ENCODE data around the gene EEIG2. TPM values are rescaled to one million over a fixed set of nuclear protein-coding genes. Genes with fewer than 3 reads are reported as not detected.
A peak's percentile ranks its signal among the peaks of the same experiment; 100 is the strongest.
"Not testable (repeated sequence)": the region's sequence is repeated elsewhere in the genome, so short reads cannot be mapped to it uniquely, and the experiment has no call there.

Gene EEIG2
- total and polyA plus RNA-seq, 12 donors = 1.8 to 13.8 (median 7.3) TPM

- no peaks in the 10 kb centered on the region for H3K36me3 ChIP-seq (replicated peaks in 1 of 2)
- H3K4me3 ChIP-seq = no peak overlapping the region
- DNase-seq = no peak
- no peaks in the 10 kb centered on the region for H3K4me1 ChIP-seq (replicated peaks in 1 of 2)
- TF ChIP-seq CTCF (IDR thresholded peaks at IDR 0.05) (no peak), POLR2A (IDR thresholded peaks at IDR 0.05) (no peak)
- H3K9me3 ChIP-seq (replicated peaks in 1 of 3) = no peaks in the 10 kb centered on the region
- intact Hi-C loops (cut with DNase I) = no loop called here
- peaks cover 3% of the 10 kb centered on the region for H3K27me3 ChIP-seq
- WGBS, 4 donors = 18 to 58% (median 26%) methylated on average over 1 of the region's 1 CpG
- H3K27ac ChIP-seq = no peak overlapping the region
These were observed 21.9 kb upstream of the EEIG2 start for GRCh38 chr1:108537976-108538375.

- DNase-seq = no peak
- H3K27ac ChIP-seq = no peak overlapping the region
- no peak for TF ChIP-seq CTCF (IDR thresholded peaks at IDR 0.05)
- no peak for TF ChIP-seq POLR2A (IDR thresholded peaks at IDR 0.05)
These were observed 18.9 kb upstream of the EEIG2 start for GRCh38 chr1:108540977-108541376.

GRCh38 chr1:108541861-108542260, 18.0 kb upstream of the EEIG2 start:
- WGBS, 4 donors = 54 to 67% (median 58%) methylated on average over 2 of the region's 2 CpGs
- H3K27ac ChIP-seq = no peak overlapping the region
- H3K4me3 ChIP-seq = no peak overlapping the region
- H3K36me3 ChIP-seq (replicated peaks in 1 of 2) = no peaks in the 10 kb centered on the region
- no peaks in the 10 kb centered on the region for H3K4me1 ChIP-seq (replicated peaks in 1 of 2)
- intact Hi-C loops (cut with DNase I) = no loop called here
- no peak for TF ChIP-seq CTCF (IDR thresholded peaks at IDR 0.05)
- TF ChIP-seq POLR2A (IDR thresholded peaks at IDR 0.05) = no peak
- no peak for DNase-seq
- H3K27me3 ChIP-seq = peaks cover 3% of the 10 kb centered on the region
- no peaks in the 10 kb centered on the region for H3K9me3 ChIP-seq (replicated peaks in 1 of 3)

More at GRCh38 chr1:108540977-108541376, 18.9 kb upstream of the EEIG2 start:
- Histone ChIP-seq H3K36me3 (replicated peaks in 1 of 2) (no peaks in the 10 kb centered on the region), H3K4me3 (no peak overlapping the region), H3K4me1 (replicated peaks in 1 of 2) (no peaks in the 10 kb centered on the region), H3K27me3 (peaks cover 3% of the 10 kb centered on the region), H3K9me3 (replicated peaks in 1 of 3) (no peaks in the 10 kb centered on the region)
- 90 to 95% (median 92%) methylated on average over 1 of the region's 1 CpG for WGBS, 4 donors
- intact Hi-C loops (cut with DNase I) = no loop called here

- DNase-seq; H3K4me1 ChIP-seq (replicated peaks in 1 of 2); H3K27me3 ChIP-seq; intact Hi-C loops (cut with DNase I); H3K36me3 ChIP-seq (replicated peaks in 1 of 2); H3K4me3 ChIP-seq; H3K27ac ChIP-seq; H3K9me3 ChIP-seq (replicated peaks in 1 of 3): not testable (repeated sequence)
- WGBS, 4 donors = 93 to 94% (median 93%) methylated on average over 4 of the region's 4 CpGs
These were observed 12.4 kb upstream of the EEIG2 start for GRCh38 chr1:108547493-108547892.

- Histone ChIP-seq H3K4me3 (no peak overlapping the region), H3K4me1 (replicated peaks in 1 of 2) (no peaks in the 10 kb centered on the region), H3K9me3 (replicated peaks in 1 of 3) (no peaks in the 10 kb centered on the region), H3K27ac (peak overlapping the region in 1 of 5 donors; percentile 42), H3K27me3 (no peaks in the 10 kb centered on the region), H3K36me3 (replicated peaks in 1 of 2) (no peaks in the 10 kb centered on the region)
- TF ChIP-seq CTCF (IDR thresholded peaks at IDR 0.05) (no peak), POLR2A (IDR thresholded peaks at IDR 0.05) (no peak)
- no peak for DNase-seq
- WGBS, 4 donors = 74 to 85% (median 82%) methylated on average over 2 of the region's 2 CpGs
- intact Hi-C loops (cut with DNase I) = no loop called here
These were observed 8.6 kb upstream of the EEIG2 start for GRCh38 chr1:108551137-108551862.

Measured in adrenal gland (tissue), 12 donors.